ENCODE measurements around the gene ZNF470.

ZNF470 gene

DNA sequence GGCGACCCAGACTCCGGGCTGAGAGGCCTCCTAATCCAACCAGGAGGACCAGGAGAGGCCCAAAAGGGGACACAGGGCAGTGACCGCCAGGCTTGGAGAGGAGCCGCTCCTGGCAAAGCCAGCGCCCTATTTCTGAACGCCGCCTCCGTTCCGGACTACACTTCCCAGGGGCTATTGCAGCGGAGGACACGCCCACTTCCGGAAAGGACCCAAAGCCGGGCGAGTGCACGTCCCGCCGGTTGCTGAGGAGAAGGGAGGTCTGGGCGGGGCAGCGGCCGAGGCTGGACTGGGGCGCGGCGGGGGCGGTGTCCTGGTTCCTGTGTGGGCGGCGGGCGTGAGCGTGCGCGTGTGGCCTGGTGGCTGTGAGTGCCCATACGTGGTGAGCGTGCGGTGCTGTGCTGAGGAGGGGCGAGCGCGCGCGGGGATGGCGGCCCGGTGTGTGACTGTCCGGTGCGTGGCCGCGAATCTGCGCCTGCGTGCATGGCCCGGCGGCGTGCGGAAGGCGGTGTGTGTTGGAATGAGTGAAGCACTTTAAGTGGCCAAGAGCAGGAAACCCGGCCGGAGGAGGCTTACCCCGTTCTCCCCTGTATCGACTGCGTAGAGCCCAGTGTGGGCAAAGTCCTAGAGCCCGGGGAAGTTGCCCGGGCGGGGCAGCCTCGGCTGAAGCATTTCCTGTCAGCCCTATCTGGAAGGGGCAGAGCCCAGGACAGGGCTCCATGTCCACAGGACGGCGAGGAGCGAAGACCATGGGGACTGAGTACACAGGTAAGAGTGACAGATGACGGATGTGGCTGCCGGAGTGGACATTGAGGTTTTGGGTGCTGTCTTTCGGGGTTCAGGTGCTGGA lies at the start of gene ZNF470:
Gene ZNF470 (plus strand): TSS at position 195 of the 847 bp plus-strand sequence. CDS start 2,844 bp downstream, outside the sequence.
- peak within 1 kb of the TSS; percentile 56 for H3K27ac ChIP-seq
- peak; percentile 73 for DNase-seq (ENCODE audit: low read depth, low spot score)

DNA sequence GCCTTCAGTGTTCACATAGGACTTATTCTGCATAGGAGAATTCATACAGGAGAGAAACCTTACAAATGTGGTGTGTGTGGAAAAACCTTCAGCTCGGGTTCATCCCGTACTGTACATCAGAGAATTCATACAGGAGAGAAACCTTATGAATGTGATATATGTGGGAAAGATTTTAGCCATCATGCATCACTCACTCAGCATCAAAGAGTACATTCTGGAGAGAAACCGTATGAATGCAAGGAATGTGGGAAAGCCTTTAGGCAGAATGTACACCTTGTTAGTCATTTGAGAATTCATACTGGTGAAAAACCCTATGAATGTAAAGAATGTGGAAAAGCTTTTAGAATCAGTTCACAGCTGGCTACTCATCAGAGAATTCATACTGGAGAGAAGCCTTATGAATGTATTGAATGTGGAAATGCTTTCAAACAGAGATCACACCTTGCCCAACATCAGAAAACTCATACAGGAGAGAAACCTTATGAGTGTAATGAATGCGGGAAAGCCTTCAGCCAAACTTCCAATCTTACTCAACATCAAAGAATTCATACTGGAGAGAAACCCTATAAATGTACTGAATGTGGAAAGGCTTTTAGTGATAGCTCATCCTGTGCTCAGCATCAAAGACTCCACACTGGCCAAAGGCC lies 41.9 kb upstream of the ZNF470 start:
- DNase-seq (ENCODE audit: low read depth, low spot score) = no peak
- H3K27ac ChIP-seq = no peak overlapping the region

DNA sequence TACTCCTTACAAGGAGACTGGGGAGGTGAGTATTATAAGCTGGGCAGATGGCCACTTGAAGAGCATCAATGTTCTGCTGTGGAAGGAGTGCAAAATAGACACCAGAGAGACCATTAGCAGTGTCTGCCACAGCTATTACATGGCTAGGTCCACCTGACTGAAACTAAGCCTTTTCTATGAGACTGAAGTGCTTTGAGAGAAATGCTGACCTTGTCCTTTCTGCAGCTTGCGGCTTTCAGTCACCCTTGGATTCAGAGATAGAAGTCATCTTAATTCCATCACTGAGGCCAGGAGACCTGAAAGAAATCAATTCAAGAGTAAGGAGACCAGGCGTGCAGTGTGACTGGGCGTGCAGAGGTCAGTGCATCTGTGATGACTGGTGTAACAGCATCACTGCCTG lies 29.8 kb upstream of the ZNF470 start:
- no peak for DNase-seq (ENCODE audit: low read depth, low spot score)
- H3K27ac ChIP-seq = no peak overlapping the region

DNA sequence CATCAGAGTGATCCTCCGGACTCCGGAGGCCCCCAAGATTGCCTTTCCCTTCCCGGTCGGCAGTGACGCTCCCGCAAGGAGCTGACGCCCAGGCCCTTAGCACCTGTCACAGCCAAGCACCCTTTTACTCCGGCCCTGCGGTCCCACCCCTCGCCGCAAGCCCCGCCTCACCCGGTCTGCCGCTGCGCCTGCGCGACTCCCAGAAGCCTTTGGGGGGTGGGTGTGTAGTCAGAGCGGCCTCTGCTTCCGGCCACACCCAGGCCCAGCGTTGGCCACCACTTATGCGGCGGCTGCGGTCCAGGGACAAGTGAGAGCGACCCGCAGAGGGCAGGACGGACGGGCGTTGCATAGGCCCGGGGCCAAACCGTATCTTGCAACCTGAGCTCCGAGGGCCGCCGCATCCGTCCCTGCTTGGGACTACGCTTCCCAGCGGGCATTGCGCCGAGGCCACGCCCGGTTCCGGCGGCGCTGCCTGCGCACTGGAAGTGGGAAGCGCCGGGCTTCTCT lies 29.0 kb upstream of the ZNF470 start:
- DNase-seq (ENCODE audit: low read depth, low spot score) = peak; percentile 60
- H3K27ac ChIP-seq = peak overlapping the region; percentile 88

DNA sequence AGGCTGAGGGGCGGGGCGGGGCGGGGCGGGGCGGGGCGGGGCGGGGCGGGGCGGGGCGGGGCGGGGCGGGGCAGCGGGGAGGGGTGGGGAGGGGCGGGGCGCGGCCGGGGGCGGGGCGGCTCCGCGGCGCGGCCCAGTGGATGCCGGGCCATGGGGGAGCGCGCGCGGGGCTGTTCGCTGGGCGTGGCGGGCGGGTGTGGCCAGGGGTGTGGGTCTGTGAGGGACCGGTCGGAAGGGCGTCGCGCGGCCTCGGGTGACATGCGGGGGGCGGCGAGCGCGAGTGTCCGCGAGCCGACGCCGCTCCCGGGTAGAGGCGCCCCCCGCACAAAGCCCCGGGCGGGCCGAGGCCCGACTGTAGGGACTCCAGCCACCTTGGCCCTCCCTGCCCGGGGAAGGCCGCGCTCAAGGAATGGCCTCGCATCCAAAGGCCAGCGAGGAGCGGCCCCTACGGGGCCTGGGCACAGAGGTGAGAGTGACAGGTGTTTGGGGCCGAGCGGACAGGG lies 28.5 kb upstream of the ZNF470 start, which contains the start of gene ZFP28:
Gene ZFP28 (plus strand): TSS at position 188 of the 503 bp plus-strand sequence. CDS start 71 bp downstream, at position 259.
- no peak for DNase-seq (ENCODE audit: low read depth, low spot score)
- H3K27ac ChIP-seq = peak within 1 kb of the TSS; percentile 88

DNA sequence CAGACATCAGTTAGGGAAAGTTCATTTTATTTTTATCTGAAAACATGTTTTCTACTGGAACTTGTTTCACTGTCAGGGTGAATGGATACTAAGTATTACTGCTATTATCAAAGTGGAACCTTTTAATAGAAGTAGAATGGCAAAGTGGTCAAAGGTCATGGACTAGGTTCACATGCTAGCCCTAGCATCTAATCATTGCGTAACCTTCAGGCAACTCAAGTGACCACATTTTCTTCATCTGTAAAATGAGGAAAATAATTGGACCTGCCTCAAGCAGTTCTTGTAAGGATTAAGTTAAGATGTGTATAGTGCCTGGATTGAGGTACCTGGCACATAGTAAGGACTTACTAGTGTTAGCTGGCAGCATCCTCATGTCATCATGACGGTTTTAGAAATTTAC lies 23.5 kb upstream of the ZNF470 start:
- no peak for DNase-seq (ENCODE audit: low read depth, low spot score)
- H3K27ac ChIP-seq = no peak overlapping the region

DNA sequence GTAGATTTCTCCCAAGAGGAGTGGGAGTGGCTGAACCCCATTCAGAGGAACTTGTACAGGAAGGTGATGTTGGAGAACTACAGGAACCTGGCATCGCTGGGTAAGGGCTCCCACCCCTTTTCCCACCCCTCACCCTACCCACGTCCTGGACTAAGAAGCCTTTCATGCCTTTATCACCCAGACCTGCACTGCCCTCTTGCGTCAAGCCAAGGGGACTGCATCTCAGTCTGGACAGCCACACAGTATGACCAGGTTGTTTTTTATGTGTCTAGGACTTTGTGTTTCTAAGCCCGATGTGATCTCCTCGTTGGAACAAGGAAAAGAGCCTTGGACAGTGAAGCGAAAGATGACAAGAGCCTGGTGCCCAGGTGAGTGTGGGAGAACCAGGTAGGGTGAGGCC lies 19.7 kb upstream of the ZNF470 start:
- DNase-seq (ENCODE audit: low read depth, low spot score) = no peak
- H3K27ac ChIP-seq = no peak overlapping the region

DNA sequence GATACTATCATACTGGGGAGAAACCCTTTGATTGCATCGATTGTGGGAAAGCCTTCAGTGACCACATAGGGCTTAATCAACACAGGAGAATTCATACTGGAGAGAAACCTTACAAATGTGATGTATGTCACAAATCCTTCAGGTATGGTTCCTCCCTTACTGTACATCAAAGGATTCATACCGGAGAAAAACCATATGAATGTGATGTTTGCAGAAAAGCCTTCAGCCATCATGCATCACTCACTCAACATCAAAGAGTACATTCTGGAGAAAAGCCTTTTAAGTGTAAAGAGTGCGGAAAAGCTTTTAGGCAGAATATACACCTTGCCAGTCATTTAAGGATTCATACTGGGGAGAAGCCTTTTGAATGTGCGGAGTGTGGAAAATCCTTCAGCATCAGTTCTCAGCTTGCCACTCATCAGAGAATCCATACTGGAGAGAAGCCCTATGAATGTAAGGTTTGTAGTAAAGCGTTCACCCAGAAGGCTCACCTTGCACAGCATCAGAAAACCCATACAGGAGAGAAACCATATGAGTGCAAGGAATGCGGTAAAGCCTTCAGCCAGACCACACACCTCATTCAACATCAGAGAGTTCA lies 12.9 kb upstream of the ZNF470 start:
- no peak overlapping the region for H3K27ac ChIP-seq
- no peak for DNase-seq (ENCODE audit: low read depth, low spot score)

DNA sequence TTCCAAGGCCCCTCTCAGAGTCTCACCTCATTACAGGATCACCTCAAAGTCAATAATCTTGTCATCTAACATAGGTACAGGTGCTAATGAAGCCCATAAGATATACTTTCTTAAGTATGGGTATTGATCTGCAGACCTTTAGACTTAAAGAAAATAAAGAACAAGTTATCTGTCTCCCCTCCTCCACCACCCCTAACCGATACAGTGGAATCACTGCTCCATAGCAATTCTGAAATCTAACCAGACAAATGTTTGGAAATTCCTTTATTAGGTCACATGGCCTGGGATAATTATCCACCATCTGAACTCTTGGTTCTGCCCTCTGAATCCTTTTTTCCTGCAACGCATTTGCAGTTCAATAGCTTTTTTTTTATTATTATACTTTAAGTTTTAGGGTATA lies 4.5 kb upstream of the ZNF470 start:
- H3K27ac ChIP-seq = no peak overlapping the region
- no peak for DNase-seq (ENCODE audit: low read depth, low spot score)

DNA sequence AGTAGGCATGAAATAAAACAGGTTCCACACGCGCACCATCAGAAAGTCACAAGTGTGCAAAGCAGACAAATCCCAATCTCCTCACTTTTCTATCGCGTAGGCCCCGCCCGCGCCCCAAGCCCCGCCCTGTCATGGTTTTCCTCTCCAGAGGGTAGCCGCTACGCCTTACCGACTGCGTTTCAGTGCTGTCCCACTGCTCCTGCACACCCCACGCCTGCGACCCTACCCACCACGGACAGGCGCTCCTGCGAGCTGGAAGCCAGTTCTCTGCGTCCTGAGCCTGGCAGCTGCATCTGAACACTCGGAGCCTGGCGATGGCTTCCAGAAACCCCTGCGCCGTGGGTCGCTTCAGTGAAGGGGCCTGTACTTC lies 379 bp upstream of the ZNF470 start:
- DNase-seq (ENCODE audit: low read depth, low spot score) = no peak
- peak overlapping the region; percentile 56 for H3K27ac ChIP-seq

DNA sequence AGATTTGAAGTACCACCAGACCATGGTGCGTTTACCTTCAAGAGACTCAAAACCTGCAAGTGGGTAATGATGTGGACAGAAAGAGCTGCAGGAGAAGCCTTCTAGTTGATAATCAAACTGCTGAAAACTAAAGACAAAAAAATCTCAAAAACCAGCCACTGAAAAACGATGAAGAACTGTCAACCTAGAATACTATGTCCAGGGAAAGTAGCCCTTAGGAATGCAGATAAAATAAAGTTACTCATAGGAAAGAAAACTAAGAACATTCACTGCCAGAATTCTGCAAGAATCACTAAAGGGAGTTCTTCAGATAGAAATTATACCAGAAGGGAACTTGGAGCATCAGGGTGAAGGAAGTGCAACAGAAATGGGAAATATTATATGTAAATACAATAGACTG lies 5.3 kb downstream of the ZNF470 start:
- H3K27ac ChIP-seq = no peak overlapping the region
- no peak for DNase-seq (ENCODE audit: low read depth, low spot score)

DNA sequence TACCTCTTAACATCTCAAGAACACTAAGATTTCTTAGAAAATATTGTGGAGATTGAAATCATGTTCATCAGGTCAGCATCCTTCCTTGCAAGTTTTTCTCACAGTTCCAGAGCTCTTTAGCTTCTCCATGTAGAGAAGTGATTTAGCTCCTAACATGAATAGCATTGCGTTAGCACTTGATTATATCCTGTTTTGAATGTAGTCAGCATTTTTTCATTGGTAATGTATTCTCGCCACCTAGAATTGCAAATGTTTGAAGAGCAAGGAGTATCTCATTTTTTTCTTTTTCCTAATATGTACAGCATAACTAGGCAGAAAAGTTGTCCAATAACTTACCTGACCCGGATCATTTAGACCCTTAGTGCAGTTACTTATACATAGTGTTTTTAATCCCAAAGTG lies 6.6 kb downstream of the ZNF470 start:
- H3K27ac ChIP-seq = no peak overlapping the region
- no peak for DNase-seq (ENCODE audit: low read depth, low spot score)

DNA sequence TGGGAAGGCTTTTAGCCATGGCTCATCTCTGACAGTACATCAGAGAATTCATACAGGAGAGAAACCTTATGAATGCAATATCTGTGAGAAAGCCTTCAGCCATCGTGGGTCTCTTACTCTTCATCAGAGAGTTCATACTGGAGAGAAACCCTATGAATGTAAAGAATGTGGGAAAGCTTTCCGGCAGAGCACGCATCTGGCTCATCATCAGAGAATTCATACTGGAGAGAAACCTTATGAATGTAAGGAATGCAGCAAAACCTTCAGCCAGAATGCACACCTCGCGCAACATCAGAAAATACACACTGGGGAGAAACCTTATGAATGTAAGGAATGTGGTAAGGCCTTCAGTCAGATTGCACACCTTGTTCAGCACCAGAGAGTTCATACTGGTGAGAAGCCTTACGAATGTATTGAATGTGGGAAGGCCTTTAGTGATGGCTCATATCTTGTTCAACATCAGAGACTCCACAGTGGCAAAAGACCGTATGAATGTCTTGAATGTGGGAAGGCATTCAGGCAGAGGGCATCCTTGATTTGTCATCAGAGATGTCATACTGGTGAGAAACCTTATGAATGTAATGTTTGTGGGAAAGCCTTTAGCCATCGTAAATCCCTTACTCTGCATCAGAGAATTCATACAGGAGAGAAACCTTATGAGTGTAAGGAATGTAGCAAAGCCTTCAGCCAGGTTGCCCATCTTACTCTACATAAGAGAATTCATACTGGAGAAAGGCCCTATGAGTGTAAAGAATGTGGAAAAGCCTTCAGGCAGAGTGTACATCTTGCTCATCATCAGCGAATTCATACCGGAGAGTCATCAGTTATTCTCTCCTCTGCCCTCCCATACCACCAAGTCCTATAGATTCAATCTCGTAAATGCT lies 10.7 kb downstream of the ZNF470 start:
- no peak for DNase-seq (ENCODE audit: low read depth, low spot score)
- no peak overlapping the region for H3K27ac ChIP-seq

DNA sequence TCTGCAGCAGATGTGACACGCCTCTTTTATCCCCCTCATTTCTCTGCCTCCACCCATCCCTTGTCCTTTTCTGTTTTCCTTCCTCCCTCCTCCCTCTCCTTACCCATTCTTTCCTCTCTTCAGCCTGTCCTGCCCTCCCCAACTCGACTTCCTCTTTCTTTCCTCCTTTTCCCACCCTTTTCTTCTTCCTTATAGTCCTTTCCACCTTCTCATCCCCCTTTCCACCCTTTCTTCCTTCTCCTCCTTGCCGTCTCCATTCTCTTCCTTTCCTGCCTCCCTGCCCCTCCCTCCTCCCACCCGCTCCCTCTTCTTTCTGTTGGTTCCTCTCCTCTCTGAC lies 27.1 kb downstream of the ZNF470 start:
- no peak for DNase-seq (ENCODE audit: low read depth, low spot score)
- H3K27ac ChIP-seq = no peak overlapping the region

DNA sequence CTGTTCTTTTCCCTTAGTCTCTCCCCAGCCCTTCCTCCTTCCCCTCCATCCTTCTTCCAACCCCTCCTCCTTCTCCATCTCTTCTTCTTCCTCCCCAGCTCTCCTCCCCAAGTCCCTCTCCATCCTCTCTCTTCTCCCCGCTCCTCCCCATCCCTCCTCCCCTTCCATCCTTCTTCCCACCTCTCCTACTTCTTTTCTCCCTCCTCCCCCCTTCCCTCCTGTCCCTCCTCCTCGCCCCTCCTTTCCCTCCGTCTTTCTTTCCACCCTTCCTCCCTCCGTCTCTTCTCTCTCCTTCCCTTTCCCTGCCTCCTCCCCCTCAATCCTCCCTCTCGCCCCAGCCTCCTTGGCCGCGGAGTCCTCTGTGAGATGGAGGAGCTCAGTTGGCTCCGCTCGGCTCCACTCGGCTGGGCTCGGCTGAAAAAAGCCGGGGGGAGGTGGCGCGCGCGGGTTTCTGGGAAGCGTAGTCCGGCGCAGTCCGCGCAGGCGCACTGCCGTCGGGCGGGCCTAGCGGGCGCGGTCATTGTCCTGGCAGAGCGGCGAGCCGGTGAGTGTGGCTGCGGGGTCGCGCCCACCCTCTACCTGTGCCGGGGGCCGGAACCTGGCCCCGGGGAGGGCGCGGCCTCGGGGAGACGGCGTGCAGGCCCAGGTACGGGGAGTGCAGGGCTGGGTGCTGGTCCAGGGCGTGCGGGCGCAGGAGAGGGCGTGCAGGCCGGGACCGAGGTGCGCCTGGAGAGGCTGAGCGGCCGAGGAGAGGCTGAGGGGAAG lies 27.7 kb downstream of the ZNF470 start, which contains the start of gene ZNF71:
Gene ZNF71 (plus strand): TSS at position 520 of the 765 bp plus-strand sequence. CDS start 6,257 bp downstream, outside the sequence.
- no peak within 1 kb of the TSS for H3K27ac ChIP-seq
- peak; percentile 8 for DNase-seq (ENCODE audit: low read depth, low spot score)

DNA sequence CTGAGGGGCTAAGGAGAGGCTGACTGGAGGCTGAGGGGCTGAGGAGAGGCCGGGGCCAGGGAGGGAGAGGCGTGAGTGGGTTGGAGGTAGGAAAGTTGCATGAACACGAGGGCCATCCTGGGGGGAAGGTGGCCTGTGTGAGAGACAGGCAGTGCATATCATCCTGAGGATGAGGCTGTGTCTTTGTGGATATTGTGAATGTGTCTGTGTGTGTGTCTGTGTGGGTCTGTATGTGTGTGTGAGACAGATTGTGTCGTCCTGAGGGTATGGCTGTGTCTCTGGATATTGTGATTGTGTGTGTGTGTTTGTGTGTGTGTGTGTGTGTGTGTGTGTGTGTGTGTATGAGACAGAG lies 28.3 kb downstream of the ZNF470 start:
- H3K27ac ChIP-seq = no peak overlapping the region
- DNase-seq (ENCODE audit: low read depth, low spot score) = no peak

DNA sequence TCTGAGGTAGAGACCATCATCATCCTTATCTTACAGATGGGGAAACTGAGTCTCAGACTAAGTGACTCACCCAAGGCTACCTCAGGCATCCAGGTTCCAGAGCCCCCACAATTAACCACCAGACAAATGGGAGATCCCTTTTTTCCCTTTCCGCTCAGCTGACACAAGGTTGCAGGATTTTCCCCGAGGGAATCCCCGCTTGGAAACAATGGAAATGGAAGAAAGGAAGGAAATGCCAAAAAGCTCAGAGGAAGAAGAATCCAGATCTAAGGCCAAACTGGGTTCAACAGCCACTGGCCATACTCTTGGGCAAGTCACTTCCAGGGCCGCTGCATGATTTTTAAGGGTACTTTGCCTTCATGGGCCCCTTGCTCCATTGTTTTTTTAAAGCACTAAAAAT lies 29.4 kb downstream of the ZNF470 start:
- no peak overlapping the region for H3K27ac ChIP-seq
- DNase-seq (ENCODE audit: low read depth, low spot score) = no peak

DNA sequence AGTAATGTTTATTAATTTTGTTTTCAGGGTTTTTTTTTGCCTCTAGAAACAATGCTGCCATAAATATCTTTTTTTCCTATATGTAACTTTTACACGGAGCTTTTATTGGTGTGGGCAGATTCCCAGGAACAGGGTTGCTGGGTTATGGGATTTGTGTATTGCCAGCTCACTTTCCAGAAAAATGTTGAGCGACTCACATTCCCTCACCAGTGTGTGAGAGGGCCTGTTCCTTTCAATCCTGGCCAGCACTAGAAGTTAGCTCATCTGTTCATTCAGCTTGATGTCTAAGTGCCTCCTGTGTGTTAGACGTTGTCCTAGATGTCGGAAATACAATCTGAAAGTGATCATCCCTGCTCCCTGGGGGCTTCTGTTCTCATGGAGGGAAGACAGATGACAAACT lies 30.4 kb downstream of the ZNF470 start:
- H3K27ac ChIP-seq = no peak overlapping the region
- DNase-seq (ENCODE audit: low read depth, low spot score) = no peak

DNA sequence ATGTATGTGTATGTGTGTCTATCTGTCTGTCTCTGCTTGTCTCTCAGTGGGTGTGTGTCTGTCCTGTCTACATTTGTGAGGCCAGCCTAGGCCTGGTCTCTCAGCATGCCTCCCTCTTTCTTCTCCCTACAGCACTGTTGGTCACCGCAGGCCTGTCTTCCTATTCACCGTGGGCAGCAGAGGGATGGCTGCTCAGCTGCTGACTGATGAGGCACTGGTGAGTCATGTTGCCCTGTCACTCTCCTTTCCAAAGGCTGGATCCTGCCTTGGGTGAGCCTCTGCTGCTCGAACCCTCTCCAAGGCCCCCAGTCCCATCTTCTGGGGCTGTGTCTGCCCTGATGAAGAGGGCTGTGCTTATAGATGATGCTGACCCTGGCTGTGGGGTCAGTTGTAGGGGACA lies 34.1 kb downstream of the ZNF470 start:
- peak; percentile 3 for DNase-seq (ENCODE audit: low read depth, low spot score)
- H3K27ac ChIP-seq = no peak overlapping the region

Data from epithelial cell of prostate (primary cell).